Mesendoderm (in vitro differentiated cells): ENCODE results near the gene DPEP1.

Source experiments
- DNase-seq: peaks from one replicate; pipeline ENCODE4 v3.0.0; 2013
- H2AK5ac ChIP-seq: 2 replicates; pipeline ENCODE4 v1.6.1; 2013; ENCODE audit warnings: low read length, inconsistent platforms
- H2BK120ac ChIP-seq: 2 replicates; pipeline ENCODE4 v1.6.1; 2013; ENCODE audit warnings: low read depth, mild to moderate bottlenecking, low read length, moderate library complexity, mixed read lengths
- H2BK15ac ChIP-seq: replicated peaks from 2 replicates; pipeline ENCODE4 v1.6.1; 2013; ENCODE audit warnings: low read depth, mild to moderate bottlenecking, moderate library complexity
- H2BK5ac ChIP-seq: 2 replicates; pipeline ENCODE4 v1.6.1; 2013; ENCODE audit warnings: low read length, inconsistent platforms
- H3K18ac ChIP-seq: 2 replicates; pipeline ENCODE4 v1.6.1; 2013; ENCODE audit warnings: mild to moderate bottlenecking, low read length, mixed read lengths
- H3K23ac ChIP-seq: one replicate; pipeline ENCODE4 v1.6.1; 2013; ENCODE audit warnings: low read length
- H3K27ac ChIP-seq: 2 replicates; pipeline ENCODE4 v1.5.1; 2013; ENCODE audit warnings: low read depth, mild to moderate bottlenecking, inconsistent platforms, low read length, moderate library complexity
- H3K27me3 ChIP-seq: 2 replicates; pipeline ENCODE4 v1.6.1; 2013; ENCODE audit warnings: low read length, control low read depth, mild to moderate bottlenecking, inconsistent platforms; ENCODE audit not compliant: insufficient read depth, poor library complexity
- H3K36me3 ChIP-seq: 2 replicates; pipeline ENCODE4 v1.6.1; 2013; ENCODE audit warnings: low read length, inconsistent platforms; ENCODE audit not compliant: control insufficient read depth, insufficient read depth
- H3K4ac ChIP-seq: one replicate; pipeline ENCODE4 v1.6.1; 2013; ENCODE audit warnings: low read depth, mild to moderate bottlenecking, low read length, moderate library complexity
- H3K4me1 ChIP-seq: 2 replicates; pipeline ENCODE4 v1.6.1; 2013; ENCODE audit warnings: low read depth, low read length, inconsistent platforms; ENCODE audit not compliant: control insufficient read depth
- H3K4me2 ChIP-seq: 2 replicates; pipeline ENCODE4 v1.6.1; 2013; ENCODE audit warnings: low read length
- H3K4me3 ChIP-seq: 2 replicates; pipeline ENCODE4 v1.5.1; 2013; ENCODE audit warnings: mild to moderate bottlenecking, low read length
- H3K56ac ChIP-seq: one replicate; pipeline ENCODE4 v1.6.1; 2013; ENCODE audit warnings: low read length
- H3K79me1 ChIP-seq: 2 replicates; pipeline ENCODE4 v1.6.1; 2013; ENCODE audit warnings: low read length, inconsistent platforms
- H3K79me2 ChIP-seq: 2 replicates; pipeline ENCODE4 v1.6.1; 2013; ENCODE audit warnings: mild to moderate bottlenecking, low read length; ENCODE audit not compliant: control insufficient read depth, insufficient read depth
- H3K9ac ChIP-seq: 2 replicates; pipeline ENCODE4 v1.6.1; 2013; ENCODE audit warnings: low read length, inconsistent platforms
- H4K5ac ChIP-seq: one replicate; pipeline ENCODE4 v1.6.1; 2013; ENCODE audit warnings: low read length
- H4K8ac ChIP-seq: one replicate; pipeline ENCODE4 v1.6.1; 2013; ENCODE audit warnings: low read depth, mild to moderate bottlenecking, control low read depth, low read length, moderate library complexity
- WGBS: extraction: QIAGEN DNeasy Blood & Tissue Kit; methylation state at CpG from one replicate; pipeline ENCODE4 v1.1.7; 2013; ENCODE audit warnings: low lambda C conversion rate, missing lambda C conversion rate; ENCODE audit not compliant: insufficient coverage; ENCODE audit errors: extremely low coverage; 5-methylcytosine and 5-hydroxymethylcytosine counted together

Gene DPEP1

GRCh38 chr16:89651584-89651983 is 38.1 kb downstream of the DPEP1 start:
- Histone ChIP-seq H3K4ac (no peak overlapping the region), H3K23ac (no peak overlapping the region), H3K79me2 (peaks cover 11% of the 10 kb centered on the region), H3K4me3 (no peak overlapping the region), H4K8ac (no peak overlapping the region), H4K5ac (no peak overlapping the region), H2BK120ac (no peak overlapping the region), H3K36me3 (peaks cover 3% of the 10 kb centered on the region), H2BK5ac (no peak overlapping the region), H3K9ac (no peak overlapping the region), H3K27me3 (no peaks in the 10 kb centered on the region), H3K56ac (no peak overlapping the region), H3K4me1 (no peaks in the 10 kb centered on the region), H2AK5ac (no peak overlapping the region), H3K4me2 (no peak overlapping the region), H3K18ac (no peak overlapping the region), H3K79me1 (peaks cover 18% of the 10 kb centered on the region), H3K27ac (no peak overlapping the region), H2BK15ac (no peak overlapping the region)
- WGBS: no CpG with 5 or more reads among the region's 15 CpGs
- DNase-seq: no peak

- Histone ChIP-seq H3K4ac (no peak overlapping the region), H3K4me1 (peaks cover 2% of the 10 kb centered on the region), H2BK15ac (no peak overlapping the region), H3K56ac (no peak overlapping the region), H3K4me3 (no peak overlapping the region), H3K27me3 (no peaks in the 10 kb centered on the region), H3K23ac (no peak overlapping the region), H4K5ac (no peak overlapping the region), H2BK120ac (no peak overlapping the region), H3K79me1 (peaks cover 20% of the 10 kb centered on the region), H2AK5ac (no peak overlapping the region), H3K36me3 (no peaks in the 10 kb centered on the region), H3K4me2 (no peak overlapping the region), H3K18ac (no peak overlapping the region), H2BK5ac (no peak overlapping the region), H3K79me2 (peaks cover 19% of the 10 kb centered on the region), H3K9ac (no peak overlapping the region), H4K8ac (no peak overlapping the region), H3K27ac (no peak overlapping the region)
- no CpG with 5 or more reads among the region's 10 CpGs for WGBS
- no peak for DNase-seq
These were observed 40.3 kb downstream of the DPEP1 start for GRCh38 chr16:89653656-89654295.

GRCh38 chr16:89655062-89655643 is 41.7 kb downstream of the DPEP1 start:
- no peak overlapping the region for H2BK5ac ChIP-seq
- peaks cover 22% of the 10 kb centered on the region for H3K79me1 ChIP-seq
- no peaks in the 10 kb centered on the region for H3K27me3 ChIP-seq
- H4K8ac ChIP-seq: no peak overlapping the region
- H2AK5ac ChIP-seq: no peak overlapping the region
- H3K27ac ChIP-seq: no peak overlapping the region
- no peak overlapping the region for H3K9ac ChIP-seq
- no peak overlapping the region for H2BK120ac ChIP-seq
- no peak overlapping the region for H3K4ac ChIP-seq
- H3K79me2 ChIP-seq: peaks cover 19% of the 10 kb centered on the region
- peaks cover under 1% of the 10 kb centered on the region for H3K36me3 ChIP-seq
- no peak overlapping the region for H3K23ac ChIP-seq
- no peak overlapping the region for H3K56ac ChIP-seq
- H3K4me1 ChIP-seq: peaks cover 2% of the 10 kb centered on the region
- no peak overlapping the region for H3K4me2 ChIP-seq
- WGBS: no CpG with 5 or more reads among the region's 10 CpGs
- no peak for DNase-seq
- H4K5ac ChIP-seq: no peak overlapping the region
- H2BK15ac ChIP-seq: no peak overlapping the region
- no peak overlapping the region for H3K4me3 ChIP-seq
- no peak overlapping the region for H3K18ac ChIP-seq

GRCh38 chr16:89656435-89657121 is 43.1 kb downstream of the DPEP1 start:
- no peak overlapping the region for H3K23ac ChIP-seq
- peak overlapping the region; percentile 81 for H3K4me3 ChIP-seq
- H3K27ac ChIP-seq: no peak overlapping the region
- H3K4ac ChIP-seq: no peak overlapping the region
- peaks cover 2% of the 10 kb centered on the region for H3K4me1 ChIP-seq
- no peaks in the 10 kb centered on the region for H3K27me3 ChIP-seq
- H4K5ac ChIP-seq: no peak overlapping the region
- H4K8ac ChIP-seq: no peak overlapping the region
- H3K18ac ChIP-seq: no peak overlapping the region
- no peak overlapping the region for H2AK5ac ChIP-seq
- WGBS: no CpG with 5 or more reads among the region's 32 CpGs
- peaks cover 20% of the 10 kb centered on the region for H3K79me1 ChIP-seq
- H2BK15ac ChIP-seq: no peak overlapping the region
- peak overlapping the region; percentile 88 for H3K56ac ChIP-seq
- peak overlapping the region; percentile 56 for H3K4me2 ChIP-seq
- peak overlapping the region; percentile 85 for H3K9ac ChIP-seq
- peaks cover 3% of the 10 kb centered on the region for H3K36me3 ChIP-seq
- DNase-seq: no peak
- H2BK120ac ChIP-seq: no peak overlapping the region
- H3K79me2 ChIP-seq: peaks cover 19% of the 10 kb centered on the region
- H2BK5ac ChIP-seq: no peak overlapping the region

GRCh38 chr16:89657442-89658220 is 44.2 kb downstream of the DPEP1 start, which contains the start of the genes CHMP1A and SPATA33:
TSS of gene CHMP1A (minus strand) at chr16:89657708. CDS start at chr16:89657588, 120 bp downstream.
TSS of gene SPATA33 (plus strand) at chr16:89657836. CDS start at chr16:89657912, 76 bp downstream.
- peak within 1 kb of the TSS; percentile 0 for H3K23ac ChIP-seq
- no peaks in the 10 kb centered on the region for H3K27me3 ChIP-seq
- peak within 1 kb of the TSS; percentile 24 for H3K18ac ChIP-seq
- no peak within 1 kb of the TSS for H2BK120ac ChIP-seq
- no peak within 1 kb of the TSS for H4K5ac ChIP-seq
- no peak within 1 kb of the TSS for H2BK5ac ChIP-seq
- H3K4me2 ChIP-seq: peak within 1 kb of the TSS; percentile 78
- H2BK15ac ChIP-seq: no peak within 1 kb of the TSS
- peaks cover 2% of the 10 kb centered on the region for H3K4me1 ChIP-seq
- H3K79me2 ChIP-seq: peaks cover 19% of the 10 kb centered on the region
- peak within 1 kb of the TSS; percentile 69 for H4K8ac ChIP-seq
- peak within 1 kb of the TSS; percentile 92 for H3K9ac ChIP-seq
- peaks cover 19% of the 10 kb centered on the region for H3K79me1 ChIP-seq
- peak; percentile 93 for DNase-seq
- H3K4me3 ChIP-seq: peak within 1 kb of the TSS; percentile 95
- peak within 1 kb of the TSS; percentile 98 for H3K56ac ChIP-seq
- peaks cover 3% of the 10 kb centered on the region for H3K36me3 ChIP-seq
- no peak within 1 kb of the TSS for H2AK5ac ChIP-seq
- H3K4ac ChIP-seq: no peak within 1 kb of the TSS
- H3K27ac ChIP-seq: peak within 1 kb of the TSS; percentile 56
- WGBS: no CpG with 5 or more reads among the region's 99 CpGs
